ENCODE measurements around the gene DLK1.

DLK1 gene

DNA sequence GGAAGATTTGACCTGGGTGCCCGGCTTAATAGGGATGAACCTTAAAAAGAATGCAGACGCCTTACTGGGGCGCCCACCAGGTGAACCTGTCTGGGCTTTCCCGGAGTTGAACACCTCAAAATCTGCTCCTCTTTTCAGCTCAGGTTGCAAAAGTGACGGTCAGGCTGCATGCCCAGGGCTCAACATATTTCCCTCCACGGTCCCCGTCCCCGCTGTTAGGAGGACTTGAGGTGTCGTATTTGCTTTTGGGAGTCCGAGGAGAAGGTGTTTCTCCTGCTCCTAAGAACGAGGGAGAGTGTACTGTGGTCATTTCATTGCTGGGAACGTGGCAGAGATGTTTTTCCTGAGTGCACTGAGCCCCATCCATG is 1.2 kb downstream of the DLK1 start:
- TF ChIP-seq POLR2A (IDR thresholded peaks at IDR 0.05; ENCODE audit: low read length) (no peak), GATA1 (IDR thresholded peaks at IDR 0.05; ENCODE audit: low read depth, low read length) (no peak)
- DNase-seq: no peak

DNA sequence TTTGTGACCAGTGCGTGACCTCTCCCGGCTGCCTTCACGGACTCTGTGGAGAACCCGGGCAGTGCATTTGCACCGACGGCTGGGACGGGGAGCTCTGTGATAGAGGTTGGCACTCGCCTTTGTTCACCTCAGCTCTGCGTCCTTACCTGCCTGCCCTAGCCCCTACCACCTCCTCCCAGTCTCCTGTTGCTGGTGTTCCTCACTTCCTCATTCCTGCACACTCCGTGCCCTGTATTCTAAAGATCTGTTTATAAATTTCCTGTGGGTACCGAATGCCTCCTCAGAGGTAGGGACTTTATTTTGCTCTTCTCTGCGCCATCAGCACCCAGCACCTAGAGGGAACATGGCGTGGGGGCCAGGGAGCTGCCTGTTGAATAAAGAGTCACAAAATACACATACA is 2.3 kb downstream of the DLK1 start:
- DNase-seq: no peak
- TF ChIP-seq GATA1 (IDR thresholded peaks at IDR 0.05; ENCODE audit: low read depth, low read length) (no peak), POLR2A (IDR thresholded peaks at IDR 0.05; ENCODE audit: low read length) (no peak)

DNA sequence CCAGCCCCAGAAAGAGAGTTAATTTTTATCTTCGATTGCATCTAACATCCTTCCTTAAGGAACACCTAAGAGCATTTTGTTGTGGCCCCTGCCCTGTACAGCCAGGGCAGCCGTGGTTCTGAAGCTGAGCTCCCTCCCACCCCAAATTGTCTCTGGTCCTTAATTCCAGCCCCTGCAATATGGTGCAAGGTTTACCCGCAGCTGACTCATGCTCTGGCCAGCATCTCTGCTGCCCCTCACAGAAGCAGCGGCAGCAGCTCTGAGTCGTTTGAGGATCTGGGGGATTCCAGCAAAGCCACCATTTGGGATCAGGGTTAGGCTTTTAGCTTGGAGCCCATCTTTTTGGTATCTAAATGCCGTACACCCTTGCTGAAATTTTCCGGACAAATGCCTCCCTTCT is 3.3 kb downstream of the DLK1 start:
- TF ChIP-seq POLR2A (IDR thresholded peaks at IDR 0.05; ENCODE audit: low read length): no peak
- no peak for TF ChIP-seq GATA1 (IDR thresholded peaks at IDR 0.05; ENCODE audit: low read depth, low read length)
- DNase-seq: no peak

- DNase-seq: no peak
- no peak for TF ChIP-seq POLR2A (IDR thresholded peaks at IDR 0.05; ENCODE audit: low read length)
- TF ChIP-seq GATA1 (IDR thresholded peaks at IDR 0.05; ENCODE audit: low read depth, low read length): no peak
These were observed 3.9 kb downstream of the DLK1 start for GRCh38 chr14:100730581-100730980.

DNA sequence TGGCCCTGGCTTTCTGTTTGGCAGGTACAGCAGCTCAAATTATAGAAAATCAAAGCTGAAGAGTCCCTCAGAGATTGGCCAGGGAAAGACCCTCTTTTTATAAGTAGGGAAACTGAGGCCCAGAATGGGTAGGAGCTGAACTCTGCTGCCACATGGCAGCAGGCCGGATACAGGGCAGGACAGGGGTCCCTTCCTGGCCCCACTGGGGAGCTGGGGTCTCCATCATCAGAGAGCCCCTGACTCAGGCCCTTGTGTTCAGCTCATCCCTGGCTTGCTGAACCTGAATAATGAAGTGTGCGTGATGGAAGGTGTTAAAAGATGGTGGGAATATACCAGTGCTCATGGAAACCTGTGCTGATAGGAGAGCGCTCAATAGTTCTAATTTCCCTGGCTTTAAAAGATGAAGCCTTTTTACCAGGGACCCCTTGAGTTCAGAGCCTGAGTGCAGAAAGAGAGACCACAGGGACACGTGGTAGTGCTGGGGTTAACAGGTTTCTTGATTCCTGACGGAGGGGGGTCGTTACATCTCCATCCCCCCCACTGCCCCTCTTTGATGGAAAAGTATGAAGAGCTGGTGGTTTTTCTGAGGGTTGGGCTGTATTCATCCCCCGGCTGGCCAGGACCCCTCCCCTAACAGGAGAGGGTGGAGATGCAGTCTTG is 4.4 kb downstream of the DLK1 start:
- TF ChIP-seq GATA1 (IDR thresholded peaks at IDR 0.05; ENCODE audit: low read depth, low read length): no peak
- no peak for TF ChIP-seq POLR2A (IDR thresholded peaks at IDR 0.05; ENCODE audit: low read length)
- no peak for DNase-seq

- TF ChIP-seq GATA1 (IDR thresholded peaks at IDR 0.05; ENCODE audit: low read depth, low read length) (no peak), POLR2A (IDR thresholded peaks at IDR 0.05; ENCODE audit: low read length) (no peak)
- DNase-seq: no peak
These were observed 5.4 kb downstream of the DLK1 start for GRCh38 chr14:100731846-100732765.

- TF ChIP-seq GATA1 (IDR thresholded peaks at IDR 0.05; ENCODE audit: low read depth, low read length): no peak
- no peak for TF ChIP-seq POLR2A (IDR thresholded peaks at IDR 0.05; ENCODE audit: low read length)
- DNase-seq: no peak
These were observed 6.0 kb downstream of the DLK1 start for GRCh38 chr14:100732766-100733100.

GRCh38 chr14:100733152-100733850 is 6.6 kb downstream of the DLK1 start:
- no peak for TF ChIP-seq GATA1 (IDR thresholded peaks at IDR 0.05; ENCODE audit: low read depth, low read length)
- no peak for TF ChIP-seq POLR2A (IDR thresholded peaks at IDR 0.05; ENCODE audit: low read length)
- no peak for DNase-seq

DNA sequence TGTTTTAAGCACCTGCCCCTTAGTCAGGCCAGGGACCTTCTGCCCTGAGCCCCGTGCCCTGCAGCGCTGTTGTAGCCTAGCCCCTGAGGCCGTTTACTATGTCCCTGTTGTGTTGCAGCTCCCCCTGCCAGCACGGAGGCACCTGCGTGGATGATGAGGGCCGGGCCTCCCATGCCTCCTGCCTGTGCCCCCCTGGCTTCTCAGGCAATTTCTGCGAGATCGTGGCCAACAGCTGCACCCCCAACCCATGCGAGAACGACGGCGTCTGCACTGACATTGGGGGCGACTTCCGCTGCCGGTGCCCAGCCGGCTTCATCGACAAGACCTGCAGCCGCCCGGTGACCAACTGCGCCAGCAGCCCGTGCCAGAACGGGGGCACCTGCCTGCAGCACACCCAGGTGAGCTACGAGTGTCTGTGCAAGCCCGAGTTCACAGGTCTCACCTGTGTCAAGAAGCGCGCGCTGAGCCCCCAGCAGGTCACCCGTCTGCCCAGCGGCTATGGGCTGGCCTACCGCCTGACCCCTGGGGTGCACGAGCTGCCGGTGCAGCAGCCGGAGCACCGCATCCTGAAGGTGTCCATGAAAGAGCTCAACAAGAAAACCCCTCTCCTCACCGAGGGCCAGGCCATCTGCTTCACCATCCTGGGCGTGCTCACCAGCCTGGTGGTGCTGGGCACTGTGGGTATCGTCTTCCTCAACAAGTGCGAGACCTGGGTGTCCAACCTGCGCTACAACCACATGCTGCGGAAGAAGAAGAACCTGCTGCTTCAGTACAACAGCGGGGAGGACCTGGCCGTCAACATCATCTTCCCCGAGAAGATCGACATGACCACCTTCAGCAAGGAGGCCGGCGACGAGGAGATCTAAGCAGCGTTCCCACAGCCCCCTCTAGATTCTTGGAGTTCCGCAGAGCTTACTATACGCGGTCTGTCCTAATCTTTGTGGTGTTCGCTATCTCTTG is 7.6 kb downstream of the DLK1 start:
- TF ChIP-seq GATA1 (IDR thresholded peaks at IDR 0.05; ENCODE audit: low read depth, low read length) (no peak), POLR2A (IDR thresholded peaks at IDR 0.05; ENCODE audit: low read length) (no peak)

GRCh38 chr14:100735271-100735670 is 8.6 kb downstream of the DLK1 start:
- DNase-seq: no peak
- TF ChIP-seq GATA1 (IDR thresholded peaks at IDR 0.05; ENCODE audit: low read depth, low read length) (no peak), POLR2A (IDR thresholded peaks at IDR 0.05; ENCODE audit: low read length) (no peak)

More for the DNA sequence above, 7.6 kb downstream of the DLK1 start:
- no peak for DNase-seq

GRCh38 chr14:100736269-100737180 is 9.8 kb downstream of the DLK1 start:
- TF ChIP-seq GATA1 (IDR thresholded peaks at IDR 0.05; ENCODE audit: low read depth, low read length) (no peak), POLR2A (IDR thresholded peaks at IDR 0.05; ENCODE audit: low read length) (no peak)

DNA sequence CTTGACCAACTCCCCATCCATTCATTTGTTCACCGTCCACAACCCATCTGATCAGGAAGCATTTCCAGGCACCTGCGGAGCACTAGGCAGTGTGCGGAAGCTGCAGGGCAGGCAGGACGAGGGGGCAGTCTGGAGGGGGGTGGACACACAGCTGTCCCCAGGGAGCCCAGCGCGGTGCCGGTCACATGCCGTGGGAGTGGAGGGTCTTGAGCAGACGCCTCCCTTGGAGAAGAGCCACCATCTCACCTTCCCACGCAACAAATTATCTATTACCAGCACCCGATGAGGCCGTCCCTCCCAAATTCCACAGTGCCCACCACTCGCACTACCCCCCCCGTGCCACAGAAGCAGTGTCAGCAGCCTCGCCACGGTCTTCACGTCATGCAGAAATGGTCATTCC is 10.8 kb downstream of the DLK1 start:
- TF ChIP-seq POLR2A (IDR thresholded peaks at IDR 0.05; ENCODE audit: low read length): no peak
- TF ChIP-seq GATA1 (IDR thresholded peaks at IDR 0.05; ENCODE audit: low read depth, low read length): no peak
- DNase-seq: no peak

More at GRCh38 chr14:100736269-100737180, 9.8 kb downstream of the DLK1 start:
- no peak for DNase-seq
